NCI-H510A (cell line): ENCODE results near the gene DCUN1D3.
A peak's percentile ranks its signal among the peaks of the same experiment; 100 is the strongest.
"Not testable (repeated sequence)": the region's sequence is repeated elsewhere in the genome, so short reads cannot be mapped to it uniquely, and the experiment has no call there.

Source experiments
- DNase-seq: peaks from one replicate; lab custom pipeline; 2025; lab: John Stamatoyannopoulos, UW

Gene DCUN1D3

GRCh38 chr16:20900299-20901067 lies at the start of gene DCUN1D3, which contains the start of gene LYRM1:
Gene DCUN1D3, minus strand, starts transcription at chr16:20900358. Its CDS starts 37,820 bp downstream, at chr16:20862538.
Gene LYRM1, plus strand, starts transcription at chr16:20900771. Its CDS starts 14,785 bp downstream, at chr16:20915556.
- DNase-seq = peak; percentile 98

- DNase-seq = no peak
Observed at GRCh38 chr16:20949660-20950059, 49.5 kb upstream of the DCUN1D3 start.

GRCh38 chr16:20948444-20948843 lies 48.3 kb upstream of the DCUN1D3 start:
- no peak for DNase-seq

GRCh38 chr16:20946015-20946629 lies 46.0 kb upstream of the DCUN1D3 start:
- no peak for DNase-seq

DNA sequence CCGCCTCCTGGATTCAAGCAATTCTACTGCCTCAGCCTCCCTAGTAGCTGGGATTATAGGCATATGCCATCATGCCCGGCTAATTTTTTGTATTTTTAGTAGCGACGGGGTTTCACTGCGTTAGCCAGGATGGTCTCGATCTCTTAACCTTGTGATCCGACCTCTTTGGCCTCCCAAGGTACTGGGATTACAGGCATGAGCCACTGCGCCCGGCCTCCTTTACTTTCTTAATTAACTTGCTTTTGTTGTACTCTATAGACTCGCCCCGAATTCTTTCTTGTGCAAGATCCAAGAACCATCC lies 45.4 kb upstream of the DCUN1D3 start:
- DNase-seq = not testable (repeated sequence)

- DNase-seq = no peak
Observed at GRCh38 chr16:20944861-20945574, 44.9 kb upstream of the DCUN1D3 start.

- DNase-seq = no peak
Observed at GRCh38 chr16:20942256-20942655, 42.1 kb upstream of the DCUN1D3 start.

DNA sequence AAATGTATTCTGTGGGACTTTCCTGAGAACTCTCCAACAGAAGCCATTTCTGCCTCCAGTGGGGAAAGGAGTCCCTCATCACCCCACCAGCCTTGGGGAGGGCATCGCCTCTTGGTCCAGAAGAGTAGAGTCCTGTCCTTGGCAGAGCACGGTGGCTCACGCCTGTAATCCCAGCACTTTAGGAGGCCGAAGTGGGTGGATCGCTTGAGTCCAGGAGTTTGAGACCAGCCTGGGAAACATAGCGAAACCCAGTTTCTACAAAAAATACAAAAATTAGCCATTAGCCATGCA lies 41.4 kb upstream of the DCUN1D3 start:
- no peak for DNase-seq

DNA sequence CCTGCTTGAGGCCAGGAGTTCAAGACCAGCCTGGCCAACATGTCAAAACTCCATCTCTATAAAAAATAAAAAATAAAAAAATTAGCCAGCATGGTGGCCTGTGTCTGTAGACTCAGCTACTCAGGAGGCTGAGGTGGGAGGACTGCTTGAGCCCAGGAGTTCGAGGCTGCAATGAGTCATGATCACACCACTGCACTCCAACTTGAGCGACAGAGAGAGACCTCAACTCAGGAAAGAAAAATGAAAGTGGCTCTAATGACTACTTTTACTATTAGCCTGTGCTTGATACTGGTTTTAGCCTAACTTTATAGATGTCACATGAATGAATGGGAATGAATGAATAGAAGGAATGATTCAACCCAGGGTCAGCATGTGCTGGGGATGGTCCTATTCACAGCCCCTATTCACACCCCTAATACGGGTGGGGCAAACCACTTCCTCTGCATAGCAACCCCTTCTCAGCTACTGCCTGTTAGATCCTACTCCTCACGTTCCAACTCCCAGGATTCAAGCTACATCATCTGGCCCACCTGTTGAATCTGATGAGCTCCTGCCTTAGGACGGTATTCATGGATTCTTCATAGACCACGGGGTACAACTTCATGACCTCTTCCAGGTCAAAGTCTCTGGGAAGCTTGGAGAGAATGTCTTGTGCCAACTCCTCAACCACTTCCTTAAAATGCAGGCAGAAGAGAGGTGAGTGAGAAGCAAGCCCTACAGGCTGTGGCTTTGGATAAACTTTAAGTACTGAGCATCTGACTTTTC lies 40.9 kb upstream of the DCUN1D3 start:
- no peak for DNase-seq

GRCh38 chr16:20939611-20940010 lies 39.5 kb upstream of the DCUN1D3 start:
- no peak for DNase-seq

- no peak for DNase-seq
Observed at GRCh38 chr16:20938426-20938825, 38.3 kb upstream of the DCUN1D3 start.

- DNase-seq = no peak
Observed at GRCh38 chr16:20937736-20938135, 37.6 kb upstream of the DCUN1D3 start.

DNA sequence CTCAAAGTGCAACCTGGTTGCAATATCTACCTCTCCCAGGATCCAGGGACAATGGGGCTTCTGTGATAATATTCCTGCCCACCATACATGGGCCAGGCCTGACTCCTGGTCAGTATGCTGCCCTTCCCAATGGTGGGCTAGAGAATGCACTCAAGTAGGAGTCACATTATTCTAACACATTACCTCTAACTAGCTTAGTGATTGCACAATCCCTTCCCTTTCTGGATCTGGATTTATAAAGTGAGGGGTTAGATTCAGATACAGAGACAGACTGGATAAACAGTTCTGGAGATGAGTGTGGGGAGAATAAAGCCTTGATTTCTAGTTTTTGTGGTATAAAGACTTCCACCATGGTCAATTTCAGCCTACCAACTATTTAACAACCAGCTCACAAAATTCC lies 33.4 kb upstream of the DCUN1D3 start:
- DNase-seq = no peak

GRCh38 chr16:20931066-20931600 lies 31.0 kb upstream of the DCUN1D3 start:
- no peak for DNase-seq

DNA sequence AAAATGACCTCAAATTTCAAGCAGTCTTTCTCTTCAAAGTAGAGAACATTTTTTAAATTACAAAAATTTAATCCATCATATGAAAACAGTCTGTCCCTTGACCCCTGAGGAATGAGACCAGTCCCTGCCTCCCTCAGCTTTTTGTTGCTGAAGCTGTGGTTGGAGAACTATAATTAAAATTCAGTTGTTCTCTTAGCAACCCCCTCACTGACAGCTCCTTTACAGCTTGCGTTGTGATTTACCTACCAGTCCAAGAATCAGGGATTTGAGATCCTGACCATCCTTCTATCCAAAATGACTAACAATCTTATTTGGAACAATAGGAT lies 30.2 kb upstream of the DCUN1D3 start:
- no peak for DNase-seq

DNA sequence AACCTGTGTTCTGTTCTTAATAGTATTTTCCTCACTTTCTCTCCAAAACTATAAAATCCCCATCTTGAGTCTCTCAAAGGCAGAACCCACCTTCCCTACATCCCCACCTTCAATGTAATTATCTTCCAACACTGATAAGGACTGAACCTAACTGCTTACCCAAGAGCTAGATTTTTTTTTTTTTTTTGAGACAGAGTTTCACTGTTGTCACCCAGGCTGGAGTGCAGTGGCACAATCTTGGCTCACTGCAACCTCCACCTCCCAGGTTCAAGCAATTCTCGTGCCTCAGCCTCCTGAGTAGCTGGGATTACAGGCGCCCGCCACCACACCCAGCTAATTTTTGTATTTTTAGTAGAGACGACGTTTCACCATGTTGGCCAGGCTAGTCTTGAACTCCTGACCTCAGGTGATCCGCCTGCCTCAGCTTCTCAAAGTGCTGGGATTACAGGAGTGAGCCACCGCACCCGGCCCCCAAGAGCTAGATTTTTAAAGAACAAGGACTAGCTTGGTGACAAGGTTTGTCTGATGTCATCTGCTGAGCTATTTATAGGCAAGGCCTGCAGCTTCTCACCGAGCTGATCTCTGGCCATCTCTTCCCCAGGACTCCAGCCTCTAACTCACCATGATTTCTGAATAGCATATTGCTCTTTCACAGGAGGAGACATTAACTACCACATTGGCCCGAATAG lies 29.7 kb upstream of the DCUN1D3 start:
- not testable (repeated sequence) for DNase-seq

GRCh38 chr16:20928774-20929411 lies 28.7 kb upstream of the DCUN1D3 start:
- DNase-seq = no peak

DNA sequence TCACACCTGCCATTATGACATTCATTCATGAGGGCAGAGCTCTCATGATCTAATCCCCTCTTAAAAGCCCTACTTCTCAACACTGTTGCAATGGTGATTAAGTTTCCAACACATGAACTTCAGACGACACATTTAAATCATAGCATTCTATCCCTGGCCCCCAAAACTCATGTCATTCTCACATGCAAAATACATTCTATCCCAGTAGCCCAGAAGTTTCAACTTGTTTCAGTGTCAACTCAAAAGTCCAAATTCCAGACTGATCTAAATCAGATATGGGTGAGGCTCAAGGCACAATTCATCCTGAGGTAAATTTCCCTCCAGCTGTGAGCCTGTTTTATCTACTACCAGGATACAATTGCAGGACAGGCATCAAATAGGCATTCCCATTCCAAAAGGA lies 25.6 kb upstream of the DCUN1D3 start:
- no peak for DNase-seq

DNA sequence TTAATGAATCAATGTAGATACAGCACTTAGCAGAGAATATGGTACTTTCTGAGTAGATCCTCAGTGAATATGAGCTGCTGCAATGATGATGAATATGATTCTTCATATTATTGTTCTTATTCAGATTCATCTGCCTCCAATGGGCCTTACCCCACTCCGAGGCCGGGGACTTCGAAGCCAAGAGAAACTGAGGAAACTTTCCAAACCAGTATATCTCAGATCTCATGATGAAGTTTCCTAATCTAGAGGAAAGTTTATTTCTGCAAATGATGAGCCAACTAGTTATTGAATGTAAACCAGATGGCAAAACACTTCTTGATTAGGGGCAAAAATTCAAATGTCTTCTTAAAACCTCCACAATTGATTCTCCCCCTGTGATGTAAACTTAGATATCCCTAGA lies 23.7 kb upstream of the DCUN1D3 start:
- no peak for DNase-seq

GRCh38 chr16:20920799-20921198 lies 20.6 kb upstream of the DCUN1D3 start:
- DNase-seq = no peak

DNA sequence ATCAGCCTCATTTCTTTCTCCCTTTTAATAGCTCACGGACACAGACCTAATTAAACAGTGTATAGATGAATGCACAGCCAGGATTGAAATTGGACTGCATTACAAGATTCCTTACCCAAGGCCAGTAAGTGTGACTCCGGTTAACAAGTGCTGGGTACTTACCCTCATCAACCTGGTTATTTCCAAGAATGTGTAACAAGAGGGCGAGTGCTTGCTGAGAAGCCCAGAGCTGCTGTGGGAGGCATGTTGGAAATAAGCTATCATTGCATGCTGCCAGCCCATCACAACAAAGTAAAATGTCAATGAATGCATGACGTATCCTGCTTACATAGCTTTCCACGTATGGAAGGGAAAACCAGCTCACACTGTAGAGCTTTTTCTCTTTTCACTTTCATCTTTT lies 19.9 kb upstream of the DCUN1D3 start:
- DNase-seq = no peak
